HepG2 (cell line): ENCODE measurements around the gene SELENOH. TPM values are rescaled to one million over a fixed set of nuclear protein-coding genes. Genes with fewer than 3 reads are reported as not detected.

Experiments used
- ATAD3A ChIP-seq: sonication (generic); formaldehyde crosslinking; IDR thresholded peaks from 2 replicates; pipeline ENCODE4 v1.4.0; 2020; ENCODE audit warnings: missing genetic modification reagents
- CBX1 ChIP-seq: IDR thresholded peaks from one replicate; pipeline ENCODE4 v1.6.1; 2016; ENCODE audit warnings: antibody characterized with exemption, low read depth
- FOXA3 ChIP-seq: IDR thresholded peaks from 2 replicates; pipeline ENCODE4 v1.6.1; 2016; ENCODE audit warnings: missing genetic modification reagents, missing compliant biosample characterization
- GFI1 ChIP-seq: sonication (generic); formaldehyde crosslinking; IDR thresholded peaks from 2 replicates; pipeline ENCODE4 v1.5.0; 2020; ENCODE audit warnings: missing genetic modification reagents, mild to moderate bottlenecking, borderline replicate concordance
- MTA1 ChIP-seq: sonication (generic); formaldehyde crosslinking; IDR thresholded peaks from 2 replicates; pipeline ENCODE4 v1.4.0; 2020; ENCODE audit warnings: missing genetic modification reagents, mild to moderate bottlenecking, borderline replicate concordance
- MYC ChIP-seq: sonication (generic); formaldehyde crosslinking; IDR thresholded peaks from 2 replicates; pipeline ENCODE4 v1.9.0; 2021; ENCODE audit warnings: missing genetic modification reagents, borderline replicate concordance
- NFIC ChIP-seq: IDR thresholded peaks from 2 replicates; pipeline ENCODE4 v1.6.1; 2012; ENCODE audit warnings: mild to moderate bottlenecking, low read length, inconsistent platforms
- RFX3 ChIP-seq: IDR thresholded peaks from 2 replicates; pipeline ENCODE4 v1.6.1; 2016; ENCODE audit warnings: missing biosample characterization, missing genetic modification reagents
- ZNF33A ChIP-seq: sonication (generic); formaldehyde crosslinking; IDR thresholded peaks from 2 replicates; pipeline ENCODE4 v1.5.1; 2020; ENCODE audit warnings: missing genetic modification reagents, mild to moderate bottlenecking, moderate library complexity, borderline replicate concordance
- ZNF343 ChIP-seq: sonication (generic); formaldehyde crosslinking; IDR thresholded peaks from 2 replicates; pipeline ENCODE4 v1.4.0; 2020; ENCODE audit warnings: mild to moderate bottlenecking, missing genetic modification reagents
- ZNF441 ChIP-seq: sonication (generic); formaldehyde crosslinking; IDR thresholded peaks from 2 replicates; pipeline ENCODE4 v1.7.0; 2021; ENCODE audit warnings: missing genetic modification reagents, borderline replicate concordance
- ZNF720 ChIP-seq: sonication (generic); formaldehyde crosslinking; IDR thresholded peaks from 2 replicates; pipeline ENCODE4 v1.4.0; 2020; ENCODE audit warnings: missing genetic modification reagents
- ZNF747 ChIP-seq: sonication (generic); formaldehyde crosslinking; IDR thresholded peaks from 2 replicates; pipeline ENCODE4 v1.8.1; 2023; ENCODE audit warnings: missing genetic modification reagents, mild to moderate bottlenecking, borderline replicate concordance
- polyA plus RNA-seq, 8 experiments: library from polyadenylated mRNA; depleted of rRNA in 3 of 8; stranded (reverse) in 7 of 8; unstranded in 1 of 8; fragments of >200 nt; fragmentation: Illumina TruSeq in 4 of 8; extraction: Trizol in 4 of 8; gene quantifications; 2 replicates each; pipeline versions ENCODE4 v1.2.1 to v1.2.3, GENCODE V29; 2011 to 2016; ENCODE audit warnings: low read depth in 4 of 8, missing spikeins in 1 of 8, mixed read lengths in 1 of 8; ENCODE audit not compliant: insufficient read depth in 1 of 8
- total RNA-seq, 5 experiments: library from RNA; depleted of rRNA; stranded (reverse); fragments of >200 nt; fragmentation: Illumina TruSeq; extraction: Trizol; gene quantifications; 2 replicates each; pipeline ENCODE4 v1.2.3, GENCODE V29; 2016; ENCODE audit warnings: low read depth in 1 of 5
- TF ChIP-seq, protein P1 (sequence below): sonication (generic); formaldehyde crosslinking; IDR thresholded peaks from 2 replicates; pipeline ENCODE4 v1.4.0; 2020; ENCODE audit warnings: mild to moderate bottlenecking, missing genetic modification reagents
- TF ChIP-seq, protein P2 (sequence below): sonication (generic); formaldehyde crosslinking; IDR thresholded peaks from 2 replicates; pipeline ENCODE4 v1.4.0; 2020; ENCODE audit warnings: mild to moderate bottlenecking, low read depth, missing genetic modification reagents
- TF ChIP-seq, protein P3 (sequence below): sonication (generic); formaldehyde crosslinking; IDR thresholded peaks from 2 replicates; pipeline ENCODE4 v1.5.1; 2020; ENCODE audit warnings: mild to moderate bottlenecking, missing genetic modification reagents, moderate library complexity

The SELENOH gene
- total and polyA plus RNA-seq, 2 of the 13 experiments (the other 11 are each of a cell fraction or from before 2014, with no cell fraction given), result 27.2 to 77.4 TPM

DNA sequence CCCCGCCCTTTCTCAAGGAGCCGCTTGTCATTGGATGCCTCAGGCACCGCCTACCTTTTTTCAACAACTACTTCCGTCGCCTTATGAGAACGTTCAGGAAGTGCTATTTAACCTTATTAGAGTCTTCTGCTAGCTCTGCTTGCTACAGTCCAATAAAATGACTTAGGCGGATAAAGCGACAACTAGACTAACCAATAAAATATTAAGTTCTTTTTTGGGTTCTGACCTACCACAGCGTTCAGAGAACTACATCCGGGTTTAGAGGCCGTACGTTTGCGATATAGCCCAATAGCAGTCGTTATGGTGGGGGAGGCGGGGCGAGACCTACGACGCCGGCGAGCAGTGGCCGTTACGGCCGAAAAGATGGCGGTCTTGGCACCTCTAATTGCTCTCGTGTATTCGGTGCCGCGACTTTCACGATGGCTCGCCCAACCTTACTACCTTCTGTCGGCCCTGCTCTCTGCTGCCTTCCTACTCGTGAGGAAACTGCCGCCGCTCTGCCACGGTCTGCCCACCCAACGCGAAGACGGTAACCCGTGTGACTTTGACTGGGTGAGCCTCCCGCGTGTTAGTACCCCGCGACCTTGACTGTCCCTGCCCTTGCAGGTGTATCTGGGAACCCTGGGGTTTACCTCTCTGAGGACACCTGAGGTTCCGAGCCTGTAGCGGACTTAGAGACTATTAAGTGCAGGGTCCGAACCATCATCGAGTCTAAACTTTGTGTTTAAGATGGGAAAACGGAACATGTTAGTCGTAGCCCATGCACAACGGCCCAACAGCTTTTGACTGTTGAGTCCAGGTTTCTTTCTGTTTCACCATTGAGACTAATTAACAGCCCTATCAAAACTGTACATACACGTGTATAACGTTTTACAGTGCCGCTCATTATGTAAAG is 28.8 kb upstream of the SELENOH start, which contains the start of gene TMX2 (continued):
- TF ChIP-seq, protein P1, sequence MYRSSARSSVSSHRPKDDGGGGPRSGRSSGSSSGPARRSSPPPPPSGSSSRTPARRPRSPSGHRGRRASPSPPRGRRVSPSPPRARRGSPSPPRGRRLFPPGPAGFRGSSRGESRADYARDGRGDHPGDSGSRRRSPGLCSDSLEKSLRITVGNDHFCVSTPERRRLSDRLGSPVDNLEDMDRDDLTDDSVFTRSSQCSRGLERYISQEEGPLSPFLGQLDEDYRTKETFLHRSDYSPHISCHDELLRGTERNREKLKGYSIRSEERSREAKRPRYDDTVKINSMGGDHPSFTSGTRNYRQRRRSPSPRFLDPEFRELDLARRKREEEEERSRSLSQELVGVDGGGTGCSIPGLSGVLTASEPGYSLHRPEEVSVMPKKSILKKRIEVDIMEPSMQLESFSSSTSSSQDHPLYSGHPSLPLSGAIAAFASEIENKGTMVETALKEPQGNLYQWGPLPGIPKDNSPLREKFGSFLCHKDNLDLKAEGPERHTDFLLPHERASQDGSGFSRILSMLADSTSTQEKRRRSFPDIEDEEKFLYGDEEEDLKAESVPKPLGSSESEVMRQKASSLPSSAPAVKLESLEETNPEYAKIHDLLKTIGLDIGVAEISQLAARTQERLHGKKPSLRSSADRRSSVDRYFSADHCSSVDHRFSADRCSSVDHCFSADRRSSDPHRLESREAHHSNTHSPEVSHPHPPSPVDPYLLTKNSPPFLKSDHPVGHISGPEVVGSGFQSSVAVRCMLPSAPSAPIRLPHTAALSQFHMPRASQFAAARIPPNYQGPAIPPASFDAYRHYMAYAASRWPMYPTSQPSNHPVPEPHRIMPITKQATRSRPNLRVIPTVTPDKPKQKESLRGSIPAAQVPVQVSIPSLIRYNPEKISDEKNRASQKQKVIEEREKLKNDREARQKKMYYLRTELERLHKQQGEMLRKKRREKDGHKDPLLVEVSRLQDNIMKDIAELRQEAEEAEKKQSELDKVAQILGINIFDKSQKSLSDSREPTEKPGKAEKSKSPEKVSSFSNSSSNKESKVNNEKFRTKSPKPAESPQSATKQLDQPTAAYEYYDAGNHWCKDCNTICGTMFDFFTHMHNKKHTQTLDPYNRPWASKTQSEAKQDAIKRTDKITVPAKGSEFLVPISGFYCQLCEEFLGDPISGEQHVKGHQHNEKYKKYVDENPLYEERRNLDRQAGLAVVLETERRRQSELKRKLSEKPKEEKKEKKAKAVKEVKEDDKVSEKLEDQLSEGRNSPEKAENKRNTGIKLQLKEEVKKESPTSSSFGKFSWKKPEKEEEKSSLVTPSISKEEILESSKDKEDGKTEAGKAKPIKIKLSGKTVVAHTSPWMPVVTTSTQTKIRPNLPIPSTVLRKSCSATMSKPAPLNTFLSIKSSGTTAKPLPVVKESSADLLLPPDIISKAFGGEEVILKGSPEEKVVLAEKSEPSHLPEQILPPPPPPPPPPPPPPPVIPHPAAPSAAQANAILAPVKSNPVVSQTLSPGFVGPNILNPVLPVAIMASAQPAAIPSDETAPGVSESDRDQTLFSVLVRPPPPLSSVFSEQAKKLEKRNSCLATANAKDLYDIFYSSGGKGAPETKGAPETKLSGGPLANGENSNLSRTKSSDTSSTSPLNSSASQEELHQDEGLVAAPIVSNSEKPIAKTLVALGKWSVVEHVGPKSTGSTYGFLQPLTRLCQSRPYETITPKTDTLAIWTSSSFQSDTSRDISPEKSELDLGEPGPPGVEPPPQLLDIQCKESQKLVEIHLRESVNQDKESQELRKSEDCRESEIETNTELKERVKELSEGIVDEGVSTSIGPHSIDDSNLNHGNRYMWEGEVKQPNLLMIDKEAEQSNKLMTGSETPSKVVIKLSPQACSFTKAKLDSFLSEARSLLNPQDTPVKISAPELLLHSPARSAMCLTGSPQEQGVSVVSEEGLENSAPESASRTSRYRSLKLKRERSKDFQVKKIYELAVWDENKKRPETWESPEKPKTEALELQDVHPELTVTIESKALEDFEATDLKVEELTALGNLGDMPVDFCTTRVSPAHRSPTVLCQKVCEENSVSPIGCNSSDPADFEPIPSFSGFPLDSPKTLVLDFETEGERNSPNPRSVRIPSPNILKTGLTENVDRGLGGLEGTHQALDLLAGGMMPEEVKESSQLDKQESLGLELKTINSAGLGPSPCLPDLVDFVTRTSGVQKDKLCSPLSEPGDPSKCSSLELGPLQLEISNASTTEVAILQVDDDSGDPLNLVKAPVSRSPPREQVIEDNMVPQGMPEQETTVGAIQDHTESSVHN (CRISPR knock-in tag), result no peak
- TF ChIP-seq ZNF747 (CRISPR knock-in tag), result peak; percentile 59; the same call in 1 of the 2 replicates
- TF ChIP-seq NFIC, result no peak
- TF ChIP-seq ZNF441 (CRISPR knock-in tag), result 0 out of 2 replicates have a peak, but pooled peaks have one; percentile 4
- TF ChIP-seq CBX1, result no peak
- peak; percentile 91 for TF ChIP-seq MYC (CRISPR knock-in tag)
- no peak for TF ChIP-seq FOXA3 (CRISPR knock-in tag)
- 0 out of 2 replicates have a peak, but pooled peaks have one; percentile 28 for TF ChIP-seq GFI1 (CRISPR knock-in tag)
- TF ChIP-seq, protein P2, sequence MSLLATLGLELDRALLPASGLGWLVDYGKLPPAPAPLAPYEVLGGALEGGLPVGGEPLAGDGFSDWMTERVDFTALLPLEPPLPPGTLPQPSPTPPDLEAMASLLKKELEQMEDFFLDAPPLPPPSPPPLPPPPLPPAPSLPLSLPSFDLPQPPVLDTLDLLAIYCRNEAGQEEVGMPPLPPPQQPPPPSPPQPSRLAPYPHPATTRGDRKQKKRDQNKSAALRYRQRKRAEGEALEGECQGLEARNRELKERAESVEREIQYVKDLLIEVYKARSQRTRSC (CRISPR knock-in tag), result no peak
- TF ChIP-seq ZNF343 (CRISPR knock-in tag), result no peak; the same call in 1 of the 2 replicates
- no peak for TF ChIP-seq ZNF33A (CRISPR knock-in tag)
- TF ChIP-seq RFX3 (CRISPR knock-in tag), result no peak
- 0 out of 2 replicates have a peak, but pooled peaks have one; percentile 30 for TF ChIP-seq MTA1 (CRISPR knock-in tag)
- TF ChIP-seq, protein P3, sequence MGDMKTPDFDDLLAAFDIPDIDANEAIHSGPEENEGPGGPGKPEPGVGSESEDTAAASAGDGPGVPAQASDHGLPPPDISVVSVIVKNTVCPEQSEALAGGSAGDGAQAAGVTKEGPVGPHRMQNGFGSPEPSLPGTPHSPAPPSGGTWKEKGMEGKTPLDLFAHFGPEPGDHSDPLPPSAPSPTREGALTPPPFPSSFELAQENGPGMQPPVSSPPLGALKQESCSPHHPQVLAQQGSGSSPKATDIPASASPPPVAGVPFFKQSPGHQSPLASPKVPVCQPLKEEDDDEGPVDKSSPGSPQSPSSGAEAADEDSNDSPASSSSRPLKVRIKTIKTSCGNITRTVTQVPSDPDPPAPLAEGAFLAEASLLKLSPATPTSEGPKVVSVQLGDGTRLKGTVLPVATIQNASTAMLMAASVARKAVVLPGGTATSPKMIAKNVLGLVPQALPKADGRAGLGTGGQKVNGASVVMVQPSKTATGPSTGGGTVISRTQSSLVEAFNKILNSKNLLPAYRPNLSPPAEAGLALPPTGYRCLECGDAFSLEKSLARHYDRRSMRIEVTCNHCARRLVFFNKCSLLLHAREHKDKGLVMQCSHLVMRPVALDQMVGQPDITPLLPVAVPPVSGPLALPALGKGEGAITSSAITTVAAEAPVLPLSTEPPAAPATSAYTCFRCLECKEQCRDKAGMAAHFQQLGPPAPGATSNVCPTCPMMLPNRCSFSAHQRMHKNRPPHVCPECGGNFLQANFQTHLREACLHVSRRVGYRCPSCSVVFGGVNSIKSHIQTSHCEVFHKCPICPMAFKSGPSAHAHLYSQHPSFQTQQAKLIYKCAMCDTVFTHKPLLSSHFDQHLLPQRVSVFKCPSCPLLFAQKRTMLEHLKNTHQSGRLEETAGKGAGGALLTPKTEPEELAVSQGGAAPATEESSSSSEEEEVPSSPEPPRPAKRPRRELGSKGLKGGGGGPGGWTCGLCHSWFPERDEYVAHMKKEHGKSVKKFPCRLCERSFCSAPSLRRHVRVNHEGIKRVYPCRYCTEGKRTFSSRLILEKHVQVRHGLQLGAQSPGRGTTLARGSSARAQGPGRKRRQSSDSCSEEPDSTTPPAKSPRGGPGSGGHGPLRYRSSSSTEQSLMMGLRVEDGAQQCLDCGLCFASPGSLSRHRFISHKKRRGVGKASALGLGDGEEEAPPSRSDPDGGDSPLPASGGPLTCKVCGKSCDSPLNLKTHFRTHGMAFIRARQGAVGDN (CRISPR knock-in tag), result peak; percentile 58
- TF ChIP-seq ATAD3A, result no peak
- no peak for TF ChIP-seq ZNF720
